ENCODE data around the gene SIGLEC9.
"Not testable (repeated sequence)": the region's sequence is repeated elsewhere in the genome, so short reads cannot be mapped to it uniquely, and the experiment has no call there.

The SIGLEC9 gene

DNA sequence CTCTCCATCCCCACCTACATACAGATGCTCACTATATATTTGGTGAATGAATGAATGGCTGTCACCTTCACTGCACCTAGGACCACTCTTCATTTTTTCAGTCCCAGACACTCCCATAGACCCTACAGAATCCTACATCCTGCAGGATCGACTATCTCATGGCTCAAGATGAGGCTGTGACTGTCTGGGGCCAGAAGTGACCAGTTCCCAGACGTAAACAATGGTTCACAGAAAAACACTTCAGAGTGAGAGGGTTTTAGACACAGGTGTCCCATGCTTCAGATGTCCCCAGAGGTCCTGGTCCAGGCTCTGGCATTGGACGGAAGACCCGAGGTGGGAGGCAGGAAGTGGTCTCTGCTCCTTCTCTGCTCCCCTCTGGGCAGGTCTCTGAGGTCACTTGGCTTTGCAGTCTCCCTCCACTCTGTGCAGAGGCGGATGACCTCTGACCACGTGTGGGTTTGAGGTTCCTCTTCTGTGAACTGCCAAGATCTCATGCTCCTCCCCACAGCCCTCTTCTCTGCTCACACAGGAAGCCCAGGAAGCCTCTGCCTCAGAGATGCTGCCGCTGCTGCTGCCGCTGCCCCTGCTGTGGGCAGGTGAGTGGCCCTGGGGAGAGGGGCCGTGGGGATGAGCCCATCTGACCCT lies 42.3 kb downstream of the SIGLEC9 start:
- H3K4me2 ChIP-seq (ENCODE audit: low read depth, low read length) = no peak overlapping the region
- no peak overlapping the region for H2AFZ ChIP-seq (ENCODE audit: low read length)
- no peak overlapping the region for H3K9ac ChIP-seq (ENCODE audit: low read length)
- no peaks in the 10 kb centered on the region for H3K36me3 ChIP-seq (replicated peaks; ENCODE audit: insufficient read depth, low read length)
- no peaks in the 10 kb centered on the region for H3F3A ChIP-seq (ENCODE audit: insufficient read depth, low read length)
- no peaks in the 10 kb centered on the region for H3K79me2 ChIP-seq (ENCODE audit: low read length)
- H3K4me3 ChIP-seq (ENCODE audit: low read length) = no peak overlapping the region
- peaks cover 41% of the 10 kb centered on the region for H3K27me3 ChIP-seq (replicated peaks; ENCODE audit: insufficient read depth, low read length)
- no peaks in the 10 kb centered on the region for H3K9me3 ChIP-seq (replicated peaks; ENCODE audit: insufficient read depth, low read length)
- H3K9me2 ChIP-seq (replicated peaks; ENCODE audit: insufficient read depth, low read length) = no peaks in the 10 kb centered on the region
- TF ChIP-seq EZH2phosphoT487 (IDR thresholded peaks at IDR 0.05; ENCODE audit: low read length) (no peak), CTCF (IDR thresholded peaks at IDR 0.05; ENCODE audit: low read length) (no peak), EZH2 (optimal IDR thresholded peaks at IDR 0.05; ENCODE audit: low read depth, low read length) (no peak)
- DNase-seq = no peak
- no peak overlapping the region for H3K27ac ChIP-seq (ENCODE audit: low read length)
- H4K20me1 ChIP-seq (ENCODE audit: insufficient read depth, low read length) = no peaks in the 10 kb centered on the region
- H3K4me1 ChIP-seq (ENCODE audit: low read length) = no peaks in the 10 kb centered on the region

- no peaks in the 10 kb centered on the region for H3K4me1 ChIP-seq (ENCODE audit: low read length)
- no peaks in the 10 kb centered on the region for H3K9me2 ChIP-seq (replicated peaks; ENCODE audit: insufficient read depth, low read length)
- no peaks in the 10 kb centered on the region for H3K36me3 ChIP-seq (replicated peaks; ENCODE audit: insufficient read depth, low read length)
- H3F3A ChIP-seq (ENCODE audit: insufficient read depth, low read length) = no peaks in the 10 kb centered on the region
- no peak overlapping the region for H3K4me3 ChIP-seq (ENCODE audit: low read length)
- H2AFZ ChIP-seq (ENCODE audit: low read length) = no peak overlapping the region
- DNase-seq = no peak
- no peaks in the 10 kb centered on the region for H4K20me1 ChIP-seq (ENCODE audit: insufficient read depth, low read length)
- peaks cover 41% of the 10 kb centered on the region for H3K27me3 ChIP-seq (replicated peaks; ENCODE audit: insufficient read depth, low read length)
- H3K4me2 ChIP-seq (ENCODE audit: low read depth, low read length) = no peak overlapping the region
- no peak overlapping the region for H3K9ac ChIP-seq (ENCODE audit: low read length)
- TF ChIP-seq CTCF (IDR thresholded peaks at IDR 0.05; ENCODE audit: low read length) (no peak), EZH2phosphoT487 (IDR thresholded peaks at IDR 0.05; ENCODE audit: low read length) (no peak), EZH2 (optimal IDR thresholded peaks at IDR 0.05; ENCODE audit: low read depth, low read length) (no peak)
- no peak overlapping the region for H3K27ac ChIP-seq (ENCODE audit: low read length)
- no peaks in the 10 kb centered on the region for H3K9me3 ChIP-seq (replicated peaks; ENCODE audit: insufficient read depth, low read length)
- no peaks in the 10 kb centered on the region for H3K79me2 ChIP-seq (ENCODE audit: low read length)
These were observed 44.0 kb downstream of the SIGLEC9 start for GRCh38 chr19:51168564-51169282.

- not testable (repeated sequence) for H3K4me2 ChIP-seq (ENCODE audit: low read depth, low read length); H3K79me2 ChIP-seq (ENCODE audit: low read length); H3K9me2 ChIP-seq (replicated peaks; ENCODE audit: insufficient read depth, low read length); H3F3A ChIP-seq (ENCODE audit: insufficient read depth, low read length); H3K4me1 ChIP-seq (ENCODE audit: low read length); H4K20me1 ChIP-seq (ENCODE audit: insufficient read depth, low read length); H3K27ac ChIP-seq (ENCODE audit: low read length); H3K36me3 ChIP-seq (replicated peaks; ENCODE audit: insufficient read depth, low read length); H2AFZ ChIP-seq (ENCODE audit: low read length); H3K9ac ChIP-seq (ENCODE audit: low read length); H3K9me3 ChIP-seq (replicated peaks; ENCODE audit: insufficient read depth, low read length); H3K4me3 ChIP-seq (ENCODE audit: low read length)
- H3K27me3 ChIP-seq (replicated peaks; ENCODE audit: insufficient read depth, low read length) = peaks cover 35% of the 10 kb centered on the region
- peak; percentile 55 for TF ChIP-seq CTCF (IDR thresholded peaks at IDR 0.05; ENCODE audit: low read length)
- DNase-seq = peak; percentile 31
These were observed 44.7 kb downstream of the SIGLEC9 start for GRCh38 chr19:51169283-51169918.

Data from MM.1S (cell line).